ENCODE measurements around the gene ADH4.
A peak's percentile ranks its signal among the peaks of the same experiment; 100 is the strongest.

ADH4 gene

GRCh38 chr4:99078931-99079624 is 65.0 kb downstream of the ADH4 start:
- DNase-seq, result no peak

- no peak for DNase-seq
Measured at GRCh38 chr4:99078336-99078735, 65.8 kb downstream of the ADH4 start.

GRCh38 chr4:99077177-99077576 is 66.9 kb downstream of the ADH4 start:
- DNase-seq, result no peak

- no peak for DNase-seq
Measured at GRCh38 chr4:99076292-99076976, 67.7 kb downstream of the ADH4 start.

GRCh38 chr4:99074816-99075215 is 69.3 kb downstream of the ADH4 start:
- peak in 1 of 3 experiments; percentile 17 for DNase-seq
